HepG2 (cell line): ENCODE measurements around the gene THBS1. TPM values are rescaled to one million over a fixed set of nuclear protein-coding genes. Genes with fewer than 3 reads are reported as not detected.
A peak's percentile ranks its signal among the peaks of the same experiment; 100 is the strongest.

Experiments used
- BCL3 ChIP-seq: sonication (generic); formaldehyde crosslinking; IDR thresholded peaks from 2 replicates; pipeline ENCODE4 v1.5.1; 2020; ENCODE audit warnings: mild to moderate bottlenecking, missing genetic modification reagents, moderate library complexity
- DMTF1 ChIP-seq: sonication (generic); formaldehyde crosslinking; IDR thresholded peaks from 2 replicates; pipeline ENCODE4 v1.4.0; 2020; ENCODE audit warnings: mild to moderate bottlenecking, missing genetic modification reagents
- FOXA3 ChIP-seq: IDR thresholded peaks from 2 replicates; pipeline ENCODE4 v1.6.1; 2016; ENCODE audit warnings: missing genetic modification reagents, missing compliant biosample characterization
- MTA1 ChIP-seq: sonication (generic); formaldehyde crosslinking; IDR thresholded peaks from 2 replicates; pipeline ENCODE4 v1.4.0; 2020; ENCODE audit warnings: missing genetic modification reagents, mild to moderate bottlenecking, borderline replicate concordance
- MYNN ChIP-seq: sonication (generic); formaldehyde crosslinking; IDR thresholded peaks from 2 replicates; pipeline ENCODE4 v1.4.0; 2020; ENCODE audit warnings: mild to moderate bottlenecking, low read depth, missing genetic modification reagents
- REL ChIP-seq: sonication (generic); formaldehyde crosslinking; conservative IDR thresholded peaks from 2 replicates; pipeline ENCODE4 v1.8.0; 2022; ENCODE audit warnings: mild to moderate bottlenecking, missing genetic modification reagents, moderate library complexity
- SAP130 ChIP-seq: IDR thresholded peaks from 2 replicates; pipeline ENCODE4 v1.6.1; 2016; ENCODE audit warnings: low read depth
- SIN3A ChIP-seq: IDR thresholded peaks from 2 replicates; pipeline ENCODE4 v1.6.1; 2011; ENCODE audit warnings: low read depth, mild to moderate bottlenecking, control low read depth, low read length, borderline replicate concordance
- SNAI1 ChIP-seq: sonication (generic); formaldehyde crosslinking; IDR thresholded peaks from 2 replicates; pipeline ENCODE4 v1.5.0; 2020; ENCODE audit warnings: mild to moderate bottlenecking, missing genetic modification reagents, borderline replicate concordance
- SOX13 ChIP-seq, 3 experiments: fragments of 450-650 bp in 1 of 3; sonication (generic) in 1 of 3; formaldehyde crosslinking in 1 of 3; IDR thresholded peaks in 2 of 3; conservative IDR thresholded peaks in 1 of 3; 2 replicates each; pipeline versions ENCODE4 v1.5.0 to v1.6.1; 2016 to 2020; ENCODE audit warnings: antibody characterized with exemption in 1 of 3, mild to moderate bottlenecking in 1 of 3, missing compliant biosample characterization in 1 of 3, missing genetic modification reagents in 1 of 3, moderate library complexity in 1 of 3
- TEAD3 ChIP-seq: optimal IDR thresholded peaks from 2 replicates; pipeline ENCODE3; 2016; ENCODE audit warnings: borderline replicate concordance
- ZC3H13 ChIP-seq: sonication (generic); formaldehyde crosslinking; IDR thresholded peaks from 2 replicates; pipeline ENCODE4 v1.8.1; 2023; ENCODE audit warnings: mild to moderate bottlenecking, missing genetic modification reagents, moderate library complexity
- ZFX ChIP-seq: sonication (generic); formaldehyde crosslinking; IDR thresholded peaks from 2 replicates; pipeline ENCODE4 v1.4.0; 2020; ENCODE audit warnings: mild to moderate bottlenecking, low read depth, missing genetic modification reagents, moderate library complexity
- ZNF12 ChIP-seq: sonication (generic); formaldehyde crosslinking; IDR thresholded peaks from 2 replicates; pipeline ENCODE4 v1.5.0; 2020; ENCODE audit warnings: missing genetic modification reagents
- ZNF280D ChIP-seq: sonication (generic); formaldehyde crosslinking; IDR thresholded peaks from 2 replicates; pipeline ENCODE4 v1.5.1; 2020; ENCODE audit warnings: mild to moderate bottlenecking, missing genetic modification reagents
- polyA plus RNA-seq, 8 experiments: library from polyadenylated mRNA; depleted of rRNA in 3 of 8; stranded (reverse) in 7 of 8; unstranded in 1 of 8; fragments of >200 nt; fragmentation: Illumina TruSeq in 4 of 8; extraction: Trizol in 4 of 8; gene quantifications; 2 replicates each; pipeline versions ENCODE4 v1.2.1 to v1.2.3, GENCODE V29; 2011 to 2016; ENCODE audit warnings: low read depth in 4 of 8, missing spikeins in 1 of 8, mixed read lengths in 1 of 8; ENCODE audit not compliant: insufficient read depth in 1 of 8
- total RNA-seq, 5 experiments: library from RNA; depleted of rRNA; stranded (reverse); fragments of >200 nt; fragmentation: Illumina TruSeq; extraction: Trizol; gene quantifications; 2 replicates each; pipeline ENCODE4 v1.2.3, GENCODE V29; 2016; ENCODE audit warnings: low read depth in 1 of 5
- TF ChIP-seq, protein P1 (sequence below): sonication (generic); formaldehyde crosslinking; IDR thresholded peaks from 2 replicates; pipeline ENCODE4 v1.4.0; 2020; ENCODE audit warnings: mild to moderate bottlenecking, missing genetic modification reagents, borderline replicate concordance

Gene THBS1
- total and polyA plus RNA-seq, 2 of the 13 experiments (the other 11 are each of a cell fraction or from before 2014, with no cell fraction given) = 54.7 to 67.1 TPM

- TF ChIP-seq ZNF280D (CRISPR knock-in tag) = no peak
- TF ChIP-seq ZNF12 (CRISPR knock-in tag) = no peak
- peak; percentile 61 for TF ChIP-seq SAP130 (CRISPR knock-in tag)
- TF ChIP-seq ZC3H13 = peak; percentile 25; the same call in 1 of the 2 replicates
- 0 out of 2 replicates have a peak, but pooled peaks have one; percentile 22 for TF ChIP-seq MYNN
- no peak for TF ChIP-seq SOX13 (IDR thresholded peaks at IDR 0.05)
- TF ChIP-seq SOX13 (CRISPR knock-in tag; conservative IDR thresholded peaks at IDR 0.05 in 1 of 2, IDR thresholded peaks at IDR 0.05 in 1 of 2) = 0 out of 4 replicates have a peak, but pooled peaks of 1 of the 2 experiments have one; percentile 16
- TF ChIP-seq, protein P1, sequence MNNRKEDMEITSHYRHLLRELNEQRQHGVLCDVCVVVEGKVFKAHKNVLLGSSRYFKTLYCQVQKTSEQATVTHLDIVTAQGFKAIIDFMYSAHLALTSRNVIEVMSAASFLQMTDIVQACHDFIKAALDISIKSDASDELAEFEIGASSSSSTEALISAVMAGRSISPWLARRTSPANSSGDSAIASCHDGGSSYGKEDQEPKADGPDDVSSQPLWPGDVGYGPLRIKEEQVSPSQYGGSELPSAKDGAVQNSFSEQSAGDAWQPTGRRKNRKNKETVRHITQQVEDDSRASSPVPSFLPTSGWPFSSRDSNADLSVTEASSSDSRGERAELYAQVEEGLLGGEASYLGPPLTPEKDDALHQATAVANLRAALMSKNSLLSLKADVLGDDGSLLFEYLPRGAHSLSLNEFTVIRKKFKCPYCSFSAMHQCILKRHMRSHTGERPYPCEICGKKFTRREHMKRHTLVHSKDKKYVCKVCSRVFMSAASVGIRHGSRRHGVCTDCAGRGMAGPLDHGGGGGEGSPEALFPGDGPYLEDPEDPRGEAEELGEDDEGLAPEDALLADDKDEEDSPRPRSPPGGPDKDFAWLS = 0 out of 2 replicates have a peak, but pooled peaks have one; percentile 40
- TF ChIP-seq TEAD3 (CRISPR knock-in tag) = peak; percentile 97
- no peak for TF ChIP-seq REL (CRISPR knock-in tag)
- TF ChIP-seq FOXA3 (CRISPR knock-in tag) = 0 out of 2 replicates have a peak, but pooled peaks have one; percentile 20
- peak; percentile 65; the same call in 1 of the 2 replicates for TF ChIP-seq SIN3A
- TF ChIP-seq ZFX = peak; percentile 33; the same call in 1 of the 2 replicates
- peak; percentile 57; the same call in 1 of the 2 replicates for TF ChIP-seq MTA1 (CRISPR knock-in tag)
- 0 out of 2 replicates have a peak, but pooled peaks have one; percentile 48 for TF ChIP-seq DMTF1
- TF ChIP-seq SNAI1 (CRISPR knock-in tag) = 0 out of 2 replicates have a peak, but pooled peaks have one; percentile 17
- no peak; the same call in 1 of the 2 replicates for TF ChIP-seq BCL3 (CRISPR knock-in tag)
These were observed at the start of gene THBS1 (continued) for GRCh38 chr15:39580485-39581241.
